HUES6 (cell line): ENCODE data around the gene NAV3.

Source experiments
- H3K27ac ChIP-seq: 2 replicates; pipeline ENCODE4 v1.7.0; 2013; ENCODE audit warnings: low read depth, mild to moderate bottlenecking, low read length, inconsistent platforms
- H3K27me3 ChIP-seq: 2 replicates; pipeline ENCODE4 v1.6.1; 2013; ENCODE audit warnings: low read length; ENCODE audit not compliant: control insufficient read depth, insufficient read depth
- H3K36me3 ChIP-seq: 2 replicates; pipeline ENCODE4 v1.6.1; 2013; ENCODE audit warnings: low read length; ENCODE audit not compliant: control insufficient read depth, insufficient read depth
- H3K4me1 ChIP-seq: 2 replicates; pipeline ENCODE4 v1.6.1; 2013; ENCODE audit warnings: low read length; ENCODE audit not compliant: control insufficient read depth, insufficient read depth
- H3K4me3 ChIP-seq: 2 replicates; pipeline ENCODE4 v1.5.1; 2013; ENCODE audit warnings: low read depth, low read length
- H3K9ac ChIP-seq: one replicate; pipeline ENCODE4 v1.6.1; 2013; ENCODE audit warnings: mild to moderate bottlenecking, low read length
- H3K9me3 ChIP-seq: 2 replicates; pipeline ENCODE4 v1.6.1; 2013; ENCODE audit warnings: low read depth, low read length; ENCODE audit not compliant: control insufficient read depth, insufficient read depth

The NAV3 gene

DNA sequence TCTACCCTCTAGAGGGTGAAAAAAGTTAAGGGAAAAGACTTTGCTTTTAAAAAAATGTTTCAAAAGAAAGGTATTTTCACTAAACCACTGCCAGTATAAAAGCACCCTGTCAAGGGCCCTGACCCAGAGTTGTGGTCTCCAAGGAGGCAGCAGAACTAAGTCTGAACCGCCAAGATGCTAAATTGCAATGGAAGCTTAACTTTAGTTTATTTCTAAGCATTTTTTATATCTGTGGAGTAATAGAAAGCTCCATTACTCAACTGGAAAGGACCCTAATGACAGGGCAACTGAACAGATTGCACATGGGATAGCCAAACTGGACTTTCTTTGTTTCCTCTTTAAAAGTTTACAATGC lies 379.8 kb downstream of the NAV3 start:
- no peaks in the 10 kb centered on the region for H3K9me3 ChIP-seq
- H3K4me1 ChIP-seq = peaks cover 6% of the 10 kb centered on the region; the same call in 1 of the 2 replicates
- no peak overlapping the region for H3K4me3 ChIP-seq
- H3K9ac ChIP-seq = no peak overlapping the region
- H3K27me3 ChIP-seq = no peaks in the 10 kb centered on the region
- no peaks in the 10 kb centered on the region for H3K36me3 ChIP-seq
- H3K27ac ChIP-seq = no peak overlapping the region

- Histone ChIP-seq H3K4me3 (no peak overlapping the region), H3K27me3 (no peaks in the 10 kb centered on the region), H3K36me3 (no peaks in the 10 kb centered on the region), H3K9ac (no peak overlapping the region), H3K4me1 (peaks cover 6% of the 10 kb centered on the region; the same call in 1 of the 2 replicates), H3K9me3 (no peaks in the 10 kb centered on the region), H3K27ac (no peak overlapping the region)
These were observed 380.2 kb downstream of the NAV3 start for GRCh38 chr12:78210894-78211302.

- H3K36me3 ChIP-seq = no peaks in the 10 kb centered on the region
- H3K9me3 ChIP-seq = no peaks in the 10 kb centered on the region
- H3K4me1 ChIP-seq = no peaks in the 10 kb centered on the region
- no peak overlapping the region for H3K4me3 ChIP-seq
- H3K27me3 ChIP-seq = no peaks in the 10 kb centered on the region
- H3K27ac ChIP-seq = no peak overlapping the region
- H3K9ac ChIP-seq = no peak overlapping the region
These were observed 390.1 kb downstream of the NAV3 start for GRCh38 chr12:78220811-78221210.

DNA sequence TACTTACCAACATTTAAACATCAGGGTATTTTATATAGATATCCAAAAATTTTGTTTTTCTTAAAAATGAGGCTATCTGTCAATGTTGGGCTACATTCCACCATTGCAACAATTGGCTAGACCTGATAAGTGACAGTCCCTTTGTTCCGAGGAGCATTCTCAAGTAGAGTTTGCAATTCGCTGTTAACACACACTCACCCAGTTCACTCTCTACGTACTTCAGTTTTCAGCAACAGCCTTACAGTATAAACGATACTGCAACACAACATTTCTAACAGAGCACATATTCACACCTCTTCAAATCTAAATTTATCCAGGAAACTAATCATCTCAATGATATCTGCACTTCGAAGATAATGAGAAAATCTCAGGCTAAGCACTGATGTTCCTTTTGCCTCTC lies 393.5 kb downstream of the NAV3 start:
- H3K4me1 ChIP-seq = peaks cover 3% of the 10 kb centered on the region; the same call in 1 of the 2 replicates
- no peak overlapping the region for H3K27ac ChIP-seq
- H3K4me3 ChIP-seq = no peak overlapping the region
- H3K36me3 ChIP-seq = no peaks in the 10 kb centered on the region
- H3K9me3 ChIP-seq = peaks cover 6% of the 10 kb centered on the region
- no peaks in the 10 kb centered on the region for H3K27me3 ChIP-seq
- H3K9ac ChIP-seq = no peak overlapping the region

DNA sequence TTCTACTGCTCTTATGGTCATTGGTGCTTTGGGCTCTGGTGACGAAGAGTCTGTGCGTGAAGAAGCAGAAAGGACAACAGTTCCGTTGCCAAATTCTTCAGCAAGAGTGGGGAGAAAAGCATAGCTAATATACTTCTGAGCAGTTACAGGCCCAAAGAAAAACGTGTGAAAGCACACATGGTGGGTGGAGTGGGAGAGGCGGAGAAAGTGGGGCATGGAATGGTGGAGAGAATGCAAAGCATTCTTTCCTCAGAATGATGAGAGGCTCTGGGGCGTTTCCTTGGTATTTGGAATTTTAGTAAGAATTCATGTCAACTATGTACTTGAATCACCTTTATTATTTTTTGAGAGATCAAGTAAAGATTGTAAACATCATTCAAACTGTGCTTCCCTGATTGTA lies 396.1 kb downstream of the NAV3 start:
- Histone ChIP-seq H3K4me3 (no peak overlapping the region), H3K9me3 (peaks cover 6% of the 10 kb centered on the region), H3K36me3 (no peaks in the 10 kb centered on the region), H3K4me1 (peaks cover 19% of the 10 kb centered on the region; the same call in 1 of the 2 replicates), H3K9ac (no peak overlapping the region), H3K27me3 (no peaks in the 10 kb centered on the region), H3K27ac (no peak overlapping the region)

DNA sequence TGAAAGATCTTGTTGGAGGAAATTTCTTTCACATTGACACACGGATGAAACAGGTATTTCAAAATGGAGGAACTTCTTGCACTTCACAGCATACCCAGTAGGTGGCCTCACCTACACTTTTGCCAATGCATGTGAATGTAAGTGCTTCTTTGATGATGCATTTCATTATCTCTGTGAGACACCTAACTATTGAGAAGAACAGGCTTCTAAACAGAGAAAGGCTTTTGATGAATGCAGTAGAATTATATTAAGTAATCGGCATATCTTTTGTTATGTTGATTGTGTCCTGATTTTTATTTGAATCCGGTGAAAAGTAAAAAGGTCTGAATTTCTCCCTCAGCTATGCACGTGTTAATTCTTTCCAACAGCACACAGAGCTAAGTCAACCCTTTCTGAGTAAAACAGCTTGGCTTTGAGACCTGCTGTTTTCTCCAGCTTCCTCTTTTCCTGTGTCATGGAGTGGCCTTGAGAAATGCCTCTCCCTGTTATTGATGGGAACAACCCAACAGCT lies 399.0 kb downstream of the NAV3 start:
- H3K9me3 ChIP-seq = peaks cover 6% of the 10 kb centered on the region
- H3K27me3 ChIP-seq = no peaks in the 10 kb centered on the region
- H3K36me3 ChIP-seq = no peaks in the 10 kb centered on the region
- H3K9ac ChIP-seq = no peak overlapping the region
- H3K4me1 ChIP-seq = peaks cover 38% of the 10 kb centered on the region; the same call in 1 of the 2 replicates
- H3K27ac ChIP-seq = 0 out of 2 replicates have a peak overlapping the region, but pooled peaks have one; percentile 30
- H3K4me3 ChIP-seq = no peak overlapping the region

DNA sequence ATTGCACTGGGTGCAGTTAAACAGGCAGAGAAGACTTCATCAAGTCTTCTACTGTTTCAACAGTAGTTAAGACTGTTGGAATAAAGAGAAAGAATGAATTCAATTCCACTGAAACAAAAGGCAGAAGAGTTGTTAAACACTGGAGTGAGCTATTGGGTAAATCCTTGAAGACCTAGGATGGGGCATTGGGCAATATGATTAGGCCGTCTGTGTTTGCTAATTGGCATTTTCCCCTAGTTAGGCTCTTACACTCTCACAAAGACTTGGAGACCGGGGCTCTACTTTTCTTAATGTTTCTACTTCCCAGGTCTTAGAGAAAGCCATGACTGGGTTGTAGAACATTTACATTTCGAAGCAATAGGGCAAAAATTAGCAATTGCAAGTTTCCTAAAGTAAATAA lies 402.1 kb downstream of the NAV3 start:
- H3K27me3 ChIP-seq = no peaks in the 10 kb centered on the region
- no peak overlapping the region for H3K4me3 ChIP-seq
- no peaks in the 10 kb centered on the region for H3K36me3 ChIP-seq
- no peak overlapping the region for H3K9ac ChIP-seq
- no peak overlapping the region for H3K27ac ChIP-seq
- peaks cover 3% of the 10 kb centered on the region for H3K9me3 ChIP-seq
- peaks cover 38% of the 10 kb centered on the region; the same call in 1 of the 2 replicates for H3K4me1 ChIP-seq

DNA sequence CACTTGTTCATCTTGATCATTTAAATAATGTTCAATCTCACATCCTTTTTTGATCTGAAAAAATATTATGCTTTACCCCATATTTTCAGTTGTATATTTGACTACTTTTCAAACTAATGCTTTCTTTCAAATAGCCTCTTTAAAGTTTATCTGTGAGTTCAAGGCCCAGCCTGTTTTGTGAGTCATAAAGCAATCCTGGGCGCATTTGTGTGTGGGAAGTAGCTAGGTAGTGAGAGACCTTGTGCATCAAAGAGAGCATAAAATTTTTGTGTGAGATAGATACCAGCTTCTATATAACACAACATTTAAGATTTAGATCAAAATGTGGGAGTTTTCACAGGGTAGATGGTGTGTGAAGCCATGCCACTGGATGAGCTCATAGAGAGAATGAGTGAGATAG lies 405.6 kb downstream of the NAV3 start:
- no peak overlapping the region for H3K4me3 ChIP-seq
- H3K4me1 ChIP-seq = peaks cover 31% of the 10 kb centered on the region; the same call in 1 of the 2 replicates
- H3K27ac ChIP-seq = no peak overlapping the region
- H3K36me3 ChIP-seq = no peaks in the 10 kb centered on the region
- H3K9me3 ChIP-seq = no peaks in the 10 kb centered on the region
- no peak overlapping the region for H3K9ac ChIP-seq
- no peaks in the 10 kb centered on the region for H3K27me3 ChIP-seq

- Histone ChIP-seq H3K9ac (no peak overlapping the region), H3K4me1 (peaks cover 20% of the 10 kb centered on the region), H3K36me3 (no peaks in the 10 kb centered on the region), H3K27ac (no peak overlapping the region), H3K9me3 (no peaks in the 10 kb centered on the region), H3K4me3 (no peak overlapping the region), H3K27me3 (no peaks in the 10 kb centered on the region)
These were observed 408.9 kb downstream of the NAV3 start for GRCh38 chr12:78239544-78239943.

GRCh38 chr12:78240827-78241226 lies 410.1 kb downstream of the NAV3 start:
- Histone ChIP-seq H3K4me3 (no peak overlapping the region), H3K36me3 (no peaks in the 10 kb centered on the region), H3K9me3 (no peaks in the 10 kb centered on the region), H3K27ac (no peak overlapping the region), H3K9ac (no peak overlapping the region), H3K27me3 (no peaks in the 10 kb centered on the region), H3K4me1 (peaks cover 30% of the 10 kb centered on the region)

GRCh38 chr12:78241446-78241845 lies 410.8 kb downstream of the NAV3 start:
- Histone ChIP-seq H3K36me3 (no peaks in the 10 kb centered on the region), H3K27ac (no peak overlapping the region), H3K4me3 (no peak overlapping the region), H3K27me3 (no peaks in the 10 kb centered on the region), H3K4me1 (peaks cover 30% of the 10 kb centered on the region), H3K9me3 (no peaks in the 10 kb centered on the region), H3K9ac (no peak overlapping the region)
